Naive B cell (primary cell): ENCODE results near the gene CAMK2G. TPM values are rescaled to one million over a fixed set of nuclear protein-coding genes. Genes with fewer than 3 reads are reported as not detected.
"Not testable (repeated sequence)": the region's sequence is repeated elsewhere in the genome, so short reads cannot be mapped to it uniquely, and the experiment has no call there.

ENCODE experiments used
- ATAC-seq, 2 donors: fragments of 150-1000 bp; cut with Tn5 transposase; 2 replicates each; pipeline ENCODE4 v1.10.0; 2021; ENCODE audit warnings: low read depth in 2 of 2, mild to moderate bottlenecking in 2 of 2, moderate library complexity in 2 of 2
- DNase-seq: peaks from one replicate; pipeline ENCODE4 v3.0.0; 2022
- H3K27ac Mint-ChIP-seq, 6 donors: one replicate each; pipeline ENCODE4 v1.8.0; 2020 to 2022; ENCODE audit warnings: mild to moderate bottlenecking in 6 of 6, mixed read lengths in 6 of 6, moderate library complexity in 5 of 6, inconsistent platforms in 2 of 6
- H3K27me3 Mint-ChIP-seq, 3 donors: one replicate each; pipeline ENCODE4 v1.8.0; 2021 to 2022; ENCODE audit warnings: mixed read lengths in 3 of 3, mild to moderate bottlenecking in 1 of 3
- H3K36me3 Mint-ChIP-seq, 2 donors: one replicate each; pipeline ENCODE4 v1.8.0; 2020 to 2022; ENCODE audit warnings: mixed read lengths in 2 of 2, inconsistent platforms in 1 of 2, mild to moderate bottlenecking in 1 of 2
- H3K4me1 Mint-ChIP-seq, 3 donors: one replicate each; pipeline ENCODE4 v1.8.0; 2020 to 2022; ENCODE audit warnings: mixed read lengths in 3 of 3, inconsistent platforms in 1 of 3, mild to moderate bottlenecking in 1 of 3, moderate library complexity in 1 of 3
- H3K4me3 Mint-ChIP-seq, 8 donors: one replicate each; pipeline ENCODE4 v1.8.0; 2020 to 2022; ENCODE audit warnings: mild to moderate bottlenecking in 8 of 8, mixed read lengths in 8 of 8, moderate library complexity in 8 of 8, inconsistent platforms in 2 of 8
- H3K9me3 Mint-ChIP-seq, 7 donors: one replicate each; pipeline ENCODE4 v1.8.0; 2020 to 2022; ENCODE audit warnings: mixed read lengths in 7 of 7, mild to moderate bottlenecking in 5 of 7, inconsistent platforms in 2 of 7, moderate library complexity in 1 of 7
- polyA plus RNA-seq, 6 donors: library from polyadenylated mRNA; unstranded; fragments of 300-500 nt; fragmentation: Illumina TruSeq; gene quantifications; one replicate each; pipeline ENCODE4 v1.2.3, GENCODE V29; 2021; ENCODE audit warnings: low read depth in 6 of 6

The CAMK2G gene
- polyA plus RNA-seq, 6 donors from 2014 or later = 1.7 to 5.1 (median 3.6) TPM

GRCh38 chr10:73787031-73787800, 87.1 kb downstream of the CAMK2G start:
- H3K36me3 Mint-ChIP-seq = peaks cover 0 to 21% of the 10 kb centered on the region in 2 donors
- not testable (repeated sequence) for DNase-seq, H3K27me3 Mint-ChIP-seq, ATAC-seq, H3K9me3 Mint-ChIP-seq
- H3K27ac Mint-ChIP-seq = peak overlapping the region in 2 of 6 donors; percentile 54 to 72
- H3K4me3 Mint-ChIP-seq = peak overlapping the region in 7 of 8 donors; percentile 26 to 98 (median 64)
- peaks cover 28 to 32% (median 29%) of the 10 kb centered on the region in 3 donors for H3K4me1 Mint-ChIP-seq

GRCh38 chr10:73786512-73786885, 87.9 kb downstream of the CAMK2G start:
- peaks cover 0 to 20% of the 10 kb centered on the region in 2 donors for H3K36me3 Mint-ChIP-seq
- peak overlapping the region; percentile 80 to 97 (median 94) for H3K27ac Mint-ChIP-seq
- H3K27me3 Mint-ChIP-seq = no peaks in the 10 kb centered on the region

GRCh38 chr10:73785721-73786511, 88.4 kb downstream of the CAMK2G start:
- Mint-ChIP-seq H3K36me3 (peaks cover 0 to 14% of the 10 kb centered on the region in 2 donors), H3K27me3 (no peaks in the 10 kb centered on the region), H3K9me3 (no peaks in the 10 kb centered on the region), H3K4me3 (peak overlapping the region; percentile 97 to 99 (median 99)), H3K4me1 (peaks cover 33 to 42% (median 37%) of the 10 kb centered on the region in 3 donors), H3K27ac (peak overlapping the region; percentile 96 to 99 (median 98))
- DNase-seq = no peak
- ATAC-seq = peak; percentile 22 to 24

More at GRCh38 chr10:73786512-73786885, 87.9 kb downstream of the CAMK2G start:
- DNase-seq (no peak), ATAC-seq (no peak)
- Mint-ChIP-seq H3K9me3 (no peaks in the 10 kb centered on the region), H3K4me3 (peak overlapping the region; percentile 82 to 99 (median 94)), H3K4me1 (peaks cover 33 to 38% (median 34%) of the 10 kb centered on the region in 3 donors)

- H3K4me3 Mint-ChIP-seq = peak within 1 kb of the TSS; percentile 97 to 99 (median 99)
- H3K36me3 Mint-ChIP-seq = peaks cover 0 to 9% of the 10 kb centered on the region in 2 donors
- H3K4me1 Mint-ChIP-seq = peaks cover 40 to 49% (median 44%) of the 10 kb centered on the region in 3 donors
- no peaks in the 10 kb centered on the region for H3K27me3 Mint-ChIP-seq
- peak within 1 kb of the TSS; percentile 96 to 99 (median 98) for H3K27ac Mint-ChIP-seq
- DNase-seq (peak; percentile 86), ATAC-seq (peak; percentile 81 to 84)
- no peaks in the 10 kb centered on the region for H3K9me3 Mint-ChIP-seq
These were observed 89.1 kb downstream of the CAMK2G start, which contains the start of gene ZSWIM8 for GRCh38 chr10:73785211-73785720. ZSWIM8 (plus strand) TSS chr10:73785606; CDS start chr10:73785879, 273 bp downstream.

GRCh38 chr10:73782749-73783085, 91.6 kb downstream of the CAMK2G start:
- peak overlapping the region; percentile 91 to 100 (median 99) for H3K4me3 Mint-ChIP-seq
- no peak for DNase-seq
- no peaks in the 10 kb centered on the region for H3K27me3 Mint-ChIP-seq
- ATAC-seq = no peak
- H3K36me3 Mint-ChIP-seq = no peaks in the 10 kb centered on the region
- H3K9me3 Mint-ChIP-seq = no peaks in the 10 kb centered on the region
- H3K27ac Mint-ChIP-seq = peak overlapping the region in 5 of 6 donors; percentile 45 to 99 (median 94)
- H3K4me1 Mint-ChIP-seq = peaks cover 38 to 53% (median 50%) of the 10 kb centered on the region in 3 donors

GRCh38 chr10:73781879-73782748, 92.2 kb downstream of the CAMK2G start, which contains the start of gene CHCHD1:
CHCHD1 (plus strand) TSS chr10:73782048; CDS start chr10:73782076, 28 bp downstream.
- DNase-seq (peak; percentile 84), ATAC-seq (peak; percentile 56 to 60)
- Mint-ChIP-seq H3K27ac (peak within 1 kb of the TSS; percentile 94 to 99 (median 98)), H3K9me3 (no peaks in the 10 kb centered on the region), H3K36me3 (no peaks in the 10 kb centered on the region), H3K27me3 (no peaks in the 10 kb centered on the region), H3K4me1 (peaks cover 38 to 50% (median 49%) of the 10 kb centered on the region in 3 donors), H3K4me3 (peak within 1 kb of the TSS; percentile 91 to 100 (median 99))

GRCh38 chr10:73781548-73781878, 92.8 kb downstream of the CAMK2G start:
- H3K4me1 Mint-ChIP-seq = peaks cover 37 to 48% (median 48%) of the 10 kb centered on the region in 3 donors
- H3K27me3 Mint-ChIP-seq = no peaks in the 10 kb centered on the region
- no peak for DNase-seq
- no peaks in the 10 kb centered on the region for H3K36me3 Mint-ChIP-seq
- peak overlapping the region in 5 of 6 donors; percentile 94 to 99 (median 97) for H3K27ac Mint-ChIP-seq
- no peak for ATAC-seq
- H3K4me3 Mint-ChIP-seq = peak overlapping the region; percentile 91 to 100 (median 99)
- no peaks in the 10 kb centered on the region for H3K9me3 Mint-ChIP-seq

GRCh38 chr10:73780966-73781365, 93.4 kb downstream of the CAMK2G start:
- ATAC-seq = no peak
- Mint-ChIP-seq H3K9me3 (no peaks in the 10 kb centered on the region), H3K27me3 (no peaks in the 10 kb centered on the region), H3K27ac (peak overlapping the region in 4 of 6 donors; percentile 42 to 94 (median 77)), H3K36me3 (no peaks in the 10 kb centered on the region), H3K4me3 (peak overlapping the region; percentile 91 to 100 (median 99)), H3K4me1 (peaks cover 31 to 43% (median 43%) of the 10 kb centered on the region in 3 donors)
- DNase-seq = no peak

- Mint-ChIP-seq H3K36me3 (peaks cover 0 to 3% of the 10 kb centered on the region in 2 donors), H3K9me3 (no peaks in the 10 kb centered on the region), H3K4me1 (peaks cover 32 to 47% (median 46%) of the 10 kb centered on the region in 3 donors), H3K4me3 (peak overlapping the region in 7 of 8 donors; percentile 2 to 100 (median 91)), H3K27me3 (no peaks in the 10 kb centered on the region), H3K27ac (peak overlapping the region in 3 of 6 donors; percentile 21 to 94 (median 77))
- ATAC-seq (no peak), DNase-seq (no peak)
These were observed 94.1 kb downstream of the CAMK2G start for GRCh38 chr10:73780301-73780700.

GRCh38 chr10:73779539-73780197, 94.7 kb downstream of the CAMK2G start:
- Mint-ChIP-seq H3K9me3 (no peaks in the 10 kb centered on the region), H3K4me1 (peaks cover 32 to 48% (median 47%) of the 10 kb centered on the region in 3 donors), H3K36me3 (peaks cover 0 to 5% of the 10 kb centered on the region in 2 donors), H3K27me3 (no peaks in the 10 kb centered on the region), H3K4me3 (peak overlapping the region in 6 of 8 donors; percentile 61 to 100 (median 80)), H3K27ac (peak overlapping the region in 3 of 6 donors; percentile 21 to 94 (median 28))
- no peak for DNase-seq
- ATAC-seq = no peak

- Mint-ChIP-seq H3K27me3 (no peaks in the 10 kb centered on the region), H3K36me3 (peaks cover 0 to 5% of the 10 kb centered on the region in 2 donors), H3K9me3 (no peaks in the 10 kb centered on the region), H3K27ac (no peak overlapping the region), H3K4me1 (peaks cover 37 to 54% (median 51%) of the 10 kb centered on the region in 3 donors), H3K4me3 (peak overlapping the region in 1 of 8 donors; percentile 21)
- DNase-seq (no peak), ATAC-seq (no peak)
These were observed 95.3 kb downstream of the CAMK2G start for GRCh38 chr10:73779018-73779417.

GRCh38 chr10:73774637-73775036, 99.7 kb downstream of the CAMK2G start:
- Mint-ChIP-seq H3K9me3 (no peaks in the 10 kb centered on the region), H3K27me3 (no peaks in the 10 kb centered on the region), H3K4me1 (peaks cover 30 to 48% (median 43%) of the 10 kb centered on the region in 3 donors), H3K36me3 (peaks cover 0 to 5% of the 10 kb centered on the region in 2 donors), H3K4me3 (peak overlapping the region; percentile 20 to 99 (median 92)), H3K27ac (peak overlapping the region in 3 of 6 donors; percentile 18 to 90 (median 30))
- ATAC-seq = no peak
- no peak for DNase-seq
